Adrenal gland (tissue), 12 donors: ENCODE data around the gene CCDC3. TPM values are rescaled to one million over a fixed set of nuclear protein-coding genes. Genes with fewer than 3 reads are reported as not detected.

Experiments used
- DNase-seq, 7 donors: peaks; one replicate each; pipeline ENCODE4 v3.0.0-alpha.2; 2019 to 2020
- H3K27ac ChIP-seq, 5 donors: fragments of 200-600 bp; sonication (generic) in 4 of 5; 1 replicate in 3 of 5; 2 replicates in 2 of 5; pipeline versions ENCODE4 v1.5.1 to v1.8.0; 2016 to 2020; ENCODE audit warnings: mild to moderate bottlenecking in 1 of 5
- H3K27me3 ChIP-seq: fragments of 200-600 bp; 2 replicates; pipeline ENCODE4 v1.8.0; 2021
- H3K36me3 ChIP-seq, 2 donors: fragments of 200-600 bp; replicated peaks in 1 of 2; 1 replicate in 1 of 2; 2 replicates in 1 of 2; pipeline versions ENCODE4 v1.5.1 to v1.8.0; 2018 to 2022
- H3K4me1 ChIP-seq, 2 donors: fragments of 200-600 bp; replicated peaks in 1 of 2; 1 replicate in 1 of 2; 2 replicates in 1 of 2; pipeline versions ENCODE4 v1.5.1 to v1.8.0; 2018 to 2021
- H3K4me3 ChIP-seq, 4 donors: fragments of 200-600 bp; sonication (generic) in 3 of 4; one replicate each; pipeline ENCODE4 v1.5.1; 2016 to 2018
- H3K9me3 ChIP-seq, 3 donors: fragments of 200-600 bp; sonication (generic) in 1 of 3; replicated peaks in 1 of 3; 1 replicate in 2 of 3; 2 replicates in 1 of 3; pipeline versions ENCODE4 v1.5.1 to v1.8.0; 2016 to 2021
- CTCF ChIP-seq, 6 experiments: fragments of 450-650 bp in 4 of 6; fragments of 200-600 bp in 2 of 6; sonication (generic) in 1 of 6; IDR thresholded peaks; 1 replicate in 5 of 6; 2 replicates in 1 of 6; pipeline versions ENCODE4 v1.5.1 to v1.8.0; 2016 to 2021; ENCODE audit warnings: antibody characterized with exemption in 6 of 6, mild to moderate bottlenecking in 2 of 6, moderate library complexity in 1 of 6
- POLR2A ChIP-seq, 2 donors: fragments of 450-650 bp; IDR thresholded peaks; one replicate each; pipeline ENCODE4 v1.6.1; 2017; ENCODE audit warnings: antibody characterized with exemption in 2 of 2, mild to moderate bottlenecking in 2 of 2, moderate library complexity in 1 of 2
- WGBS, 4 donors: extraction: QIAGEN DNeasy Blood & Tissue Kit in 2 of 4; methylation state at CpG; one replicate each; pipeline versions ENCODE4 v1.1.5 to v1.1.7; 2013 to 2017; 5-methylcytosine and 5-hydroxymethylcytosine counted together
- intact Hi-C, 2 donors: fragments of 100-400 bp; cut with DNase I; formaldehyde crosslinking; loops; one replicate each; pipeline versions ENCODE4 v1.14.1 to v1.15.0; 2022 to 2023
- polyA plus RNA-seq, 3 donors: library from polyadenylated mRNA; stranded (reverse); fragments of 200-250 nt in 2 of 3; fragments of 350-450 nt in 1 of 3; fragmentation: Illumina TruSeq in 1 of 3; extraction: RNeasy Lipid Tissue Mini Kit (QIAGEN cat#74804) in 1 of 3; gene quantifications; one replicate each; pipeline ENCODE4 v1.2.3, GENCODE V29; 2013 to 2014
- total RNA-seq, 9 donors: library from RNA; depleted of rRNA in 4 of 9; stranded (reverse); fragments of >200 nt in 4 of 9; fragments of 120-200 nt in 1 of 9; fragmentation: NEBNext Ultra II Directional in 1 of 9; extraction: Animal tissue kit (Norgen Biotek cat#: 25700) in 1 of 9; gene quantifications; one replicate each; pipeline versions ENCODE4 v1.1.0 to v1.2.4, GENCODE V29; 2013 to 2023
- donor health status: healthy with polysubstance abuse.
- donor health status: Bipolar disorder and iron deficiency.
- donor health status: DM: yes; HTN: yes; CAD: no.
- donor health status: DM: no; HTN: no; CAD: no.
- donor health status: DM: no; HTN: no; CAD: no.
- donor health status: DM: yes; HTN: yes; CAD: no.

The CCDC3 gene
- total and polyA plus RNA-seq, 12 donors = 1.6 to 9.9 (median 5.8) TPM

- DNase-seq = no peak
- Histone ChIP-seq H3K9me3 (no peaks in the 10 kb centered on the region), H3K27me3 (no peaks in the 10 kb centered on the region), H3K36me3 (no peaks in the 10 kb centered on the region), H3K4me1 (peaks cover 0 to 5% of the 10 kb centered on the region in 2 donors), H3K27ac (no peak overlapping the region), H3K4me3 (no peak overlapping the region)
- intact Hi-C loops = no loop called here
- no peak for TF ChIP-seq POLR2A (IDR thresholded peaks at IDR 0.05)
- TF ChIP-seq CTCF (IDR thresholded peaks at IDR 0.05) = no peak
- WGBS, 4 donors = 89 to 93% (median 91%) methylated on average over 4 to 5 of the region's 5 CpGs
These were observed 42.9 kb downstream of the CCDC3 start for GRCh38 chr10:12958546-12959110.

GRCh38 chr10:12957081-12957480 is 44.4 kb downstream of the CCDC3 start:
- 76 to 88% (median 84%) methylated on average over 8 of the region's 8 CpGs for WGBS, 4 donors
- DNase-seq = no peak
- no peaks in the 10 kb centered on the region for H3K36me3 ChIP-seq
- no peak overlapping the region for H3K27ac ChIP-seq
- TF ChIP-seq POLR2A (IDR thresholded peaks at IDR 0.05) (no peak), CTCF (IDR thresholded peaks at IDR 0.05) (no peak)
- H3K4me3 ChIP-seq = no peak overlapping the region
- no peaks in the 10 kb centered on the region for H3K27me3 ChIP-seq
- peaks cover 0 to 5% of the 10 kb centered on the region in 2 donors for H3K4me1 ChIP-seq
- H3K9me3 ChIP-seq = no peaks in the 10 kb centered on the region
- intact Hi-C loops = no loop called here

GRCh38 chr10:12954866-12955265 is 46.6 kb downstream of the CCDC3 start:
- H3K36me3 ChIP-seq = no peaks in the 10 kb centered on the region
- H3K27ac ChIP-seq = no peak overlapping the region
- no peak overlapping the region for H3K4me3 ChIP-seq
- TF ChIP-seq CTCF (IDR thresholded peaks at IDR 0.05) = no peak
- TF ChIP-seq POLR2A (IDR thresholded peaks at IDR 0.05) = no peak
- no peaks in the 10 kb centered on the region for H3K9me3 ChIP-seq
- no peak for DNase-seq
- H3K27me3 ChIP-seq = no peaks in the 10 kb centered on the region
- H3K4me1 ChIP-seq = no peaks in the 10 kb centered on the region
- intact Hi-C loops = no loop called here
- WGBS, 4 donors = 0 to 3% (median 0%) methylated on average over 1 of the region's 1 CpG

- H3K27ac ChIP-seq = no peak overlapping the region
- no peaks in the 10 kb centered on the region for H3K9me3 ChIP-seq
- TF ChIP-seq POLR2A (IDR thresholded peaks at IDR 0.05) (no peak), CTCF (IDR thresholded peaks at IDR 0.05) (no peak)
- no peaks in the 10 kb centered on the region for H3K36me3 ChIP-seq
- no peaks in the 10 kb centered on the region for H3K4me1 ChIP-seq
- no peak for DNase-seq
- intact Hi-C loops = no loop called here
- H3K4me3 ChIP-seq = no peak overlapping the region
- 76 to 85% (median 80%) methylated on average over 5 of the region's 5 CpGs for WGBS, 4 donors
- no peaks in the 10 kb centered on the region for H3K27me3 ChIP-seq
These were observed 50.9 kb downstream of the CCDC3 start for GRCh38 chr10:12950583-12951128.
